ENCODE results near the gene IL31. TPM values are rescaled to one million over a fixed set of nuclear protein-coding genes. Genes with fewer than 3 reads are reported as not detected.

IL31 gene
- total RNA-seq, 3 donors from 2014 or later: not detected

GRCh38 chr12:122141911-122142725 is 31.9 kb downstream of the IL31 start:
- no peak for TF ChIP-seq CTCF (IDR thresholded peaks at IDR 0.05)
- intact Hi-C loops (cut with DNase I, micrococcal nuclease): no loop called here

DNA sequence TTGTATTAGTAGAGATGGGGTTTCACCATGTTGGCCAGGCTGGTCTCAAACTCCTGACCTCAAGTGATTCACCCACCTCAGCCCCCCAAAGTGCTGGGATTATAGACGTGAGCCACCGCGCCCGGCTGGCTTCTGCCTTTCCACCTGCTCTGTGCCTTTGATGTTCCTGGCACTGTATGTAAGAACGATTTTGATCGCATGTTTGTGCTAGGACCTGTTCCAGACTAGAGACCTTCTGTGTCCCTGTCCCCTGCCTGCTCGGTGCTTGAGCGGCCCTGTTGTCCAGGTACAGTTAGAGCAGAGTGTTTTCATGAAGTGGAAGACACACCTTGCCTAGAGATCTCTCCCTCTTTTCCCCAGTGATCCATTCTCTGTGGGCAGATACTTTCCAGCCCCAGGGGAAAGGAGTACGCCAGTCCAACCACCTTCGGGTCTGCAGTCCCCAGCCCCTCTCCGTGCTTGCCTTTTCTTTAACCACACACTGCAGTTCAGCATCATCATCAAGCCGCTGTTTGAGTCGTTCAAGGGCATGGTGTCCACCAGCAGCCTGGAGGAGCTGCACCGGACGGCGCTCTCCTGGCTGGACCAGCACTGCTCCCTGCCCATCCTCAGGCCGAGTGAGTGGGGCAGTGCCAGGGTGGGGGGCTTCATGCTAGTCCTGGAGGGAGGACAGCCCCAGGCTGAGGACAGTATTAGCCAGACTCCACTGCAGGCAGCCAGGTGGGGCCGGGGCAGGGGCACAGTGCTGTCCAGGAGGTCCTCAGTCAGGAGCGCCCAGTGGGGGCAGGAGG is 33.4 kb downstream of the IL31 start:
- no peak for ATAC-seq
- no peak overlapping the region for H3K4me3 ChIP-seq
- H3K4me1 ChIP-seq (ENCODE audit: low read depth): no peaks in the 10 kb centered on the region
- TF ChIP-seq CTCF (IDR thresholded peaks at IDR 0.05): no peak
- H3K36me3 ChIP-seq (ENCODE audit: low read depth): peaks cover 15% of the 10 kb centered on the region
- H3K9me3 ChIP-seq: no peaks in the 10 kb centered on the region
- DNase-seq: no peak
- intact Hi-C loops (cut with DNase I, micrococcal nuclease): no loop called here

More at GRCh38 chr12:122141911-122142725, 31.9 kb downstream of the IL31 start:
- no peak for ATAC-seq
- peak in 1 of 3 donors; percentile 37 for DNase-seq
- no peak overlapping the region for H3K4me3 ChIP-seq
- peaks cover 15% of the 10 kb centered on the region for H3K36me3 ChIP-seq (ENCODE audit: low read depth)
- H3K4me1 ChIP-seq (ENCODE audit: low read depth): no peaks in the 10 kb centered on the region
- no peaks in the 10 kb centered on the region for H3K9me3 ChIP-seq

DNA sequence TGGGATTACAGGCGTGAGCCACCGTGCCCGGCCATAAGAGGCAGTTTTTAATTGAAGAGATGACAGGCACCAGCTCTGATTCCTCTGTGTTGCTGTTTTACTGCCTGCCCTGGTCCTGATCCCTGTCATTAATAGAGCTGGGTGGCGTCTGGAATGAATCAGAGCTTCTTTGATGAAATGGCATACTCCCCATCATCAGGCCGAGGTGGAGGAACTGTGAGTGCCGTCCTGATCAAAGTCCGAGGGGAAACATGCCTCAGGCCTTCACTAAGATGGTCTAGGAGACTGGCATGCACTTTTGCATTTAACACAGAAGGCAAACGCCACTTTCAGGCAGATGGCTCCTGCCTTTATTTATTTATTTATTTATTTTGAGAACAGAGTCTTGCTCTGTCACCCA is 34.1 kb downstream of the IL31 start:
- DNase-seq (no peak), ATAC-seq (peak; percentile 13)
- Histone ChIP-seq H3K9me3 (no peaks in the 10 kb centered on the region), H3K4me1 (ENCODE audit: low read depth) (no peaks in the 10 kb centered on the region), H3K4me3 (no peak overlapping the region), H3K36me3 (ENCODE audit: low read depth) (peaks cover 15% of the 10 kb centered on the region)
- intact Hi-C loops (cut with DNase I, micrococcal nuclease): no loop called here
- no peak for TF ChIP-seq CTCF (IDR thresholded peaks at IDR 0.05)

GRCh38 chr12:122139266-122139665 is 34.8 kb downstream of the IL31 start:
- intact Hi-C loops (cut with DNase I, micrococcal nuclease): no loop called here
- no peak for DNase-seq
- Histone ChIP-seq H3K36me3 (ENCODE audit: low read depth) (peaks cover 15% of the 10 kb centered on the region), H3K9me3 (no peaks in the 10 kb centered on the region), H3K4me3 (no peak overlapping the region), H3K4me1 (ENCODE audit: low read depth) (no peaks in the 10 kb centered on the region)
- TF ChIP-seq CTCF (IDR thresholded peaks at IDR 0.05): no peak
- ATAC-seq: no peak

GRCh38 chr12:122138616-122139015 is 35.4 kb downstream of the IL31 start:
- intact Hi-C loops (cut with DNase I, micrococcal nuclease): no loop called here
- no peak for ATAC-seq
- DNase-seq: no peak
- no peak overlapping the region for H3K4me3 ChIP-seq
- peaks cover 15% of the 10 kb centered on the region for H3K36me3 ChIP-seq (ENCODE audit: low read depth)
- no peak for TF ChIP-seq CTCF (IDR thresholded peaks at IDR 0.05)
- H3K9me3 ChIP-seq: no peaks in the 10 kb centered on the region
- H3K4me1 ChIP-seq (ENCODE audit: low read depth): no peaks in the 10 kb centered on the region
